ENCODE data around the gene ST7L.

Gene ST7L

GRCh38 chr1:112513112-112513870 lies 105.7 kb downstream of the ST7L start:
- TF ChIP-seq CTCF (IDR thresholded peaks at IDR 0.05; ENCODE audit: low read depth, low read length, missing control alignments): no peak
- in situ Hi-C loops (cut with HindIII; ENCODE audit: low pct_ligation_motif_present, low sequenced_read_pairs): no loop called here

GRCh38 chr1:112511897-112512296 lies 107.0 kb downstream of the ST7L start:
- in situ Hi-C loops (cut with HindIII; ENCODE audit: low pct_ligation_motif_present, low sequenced_read_pairs): no loop called here
- H3K36me3 ChIP-seq (replicated peaks): no peaks in the 10 kb centered on the region
- no peak overlapping the region for H3K4me3 ChIP-seq (ENCODE audit: low read depth, low read length)
- DNase-seq: no peak
- no peaks in the 10 kb centered on the region for H3K27me3 ChIP-seq (replicated peaks)
- no peak overlapping the region for H3K27ac ChIP-seq
- TF ChIP-seq CTCF (IDR thresholded peaks at IDR 0.05; ENCODE audit: low read depth, low read length, missing control alignments): no peak

More at GRCh38 chr1:112513112-112513870, 105.7 kb downstream of the ST7L start:
- no peaks in the 10 kb centered on the region for H3K36me3 ChIP-seq (replicated peaks)
- H3K4me3 ChIP-seq (ENCODE audit: low read depth, low read length): no peak overlapping the region
- no peak overlapping the region for H3K27ac ChIP-seq
- H3K27me3 ChIP-seq (replicated peaks): no peaks in the 10 kb centered on the region
- peak; percentile 73 for DNase-seq

GRCh38 chr1:112510340-112510739 lies 108.6 kb downstream of the ST7L start:
- Histone ChIP-seq H3K4me3 (ENCODE audit: low read depth, low read length) (no peak overlapping the region), H3K27ac (no peak overlapping the region), H3K27me3 (replicated peaks) (no peaks in the 10 kb centered on the region), H3K36me3 (replicated peaks) (no peaks in the 10 kb centered on the region)
- TF ChIP-seq CTCF (IDR thresholded peaks at IDR 0.05; ENCODE audit: low read depth, low read length, missing control alignments): no peak
- in situ Hi-C loops (cut with HindIII; ENCODE audit: low pct_ligation_motif_present, low sequenced_read_pairs): no loop called here
- no peak for DNase-seq

GRCh38 chr1:112509660-112510178 lies 109.2 kb downstream of the ST7L start:
- DNase-seq: no peak
- Histone ChIP-seq H3K27me3 (replicated peaks) (no peaks in the 10 kb centered on the region), H3K4me3 (ENCODE audit: low read depth, low read length) (no peak overlapping the region)

GRCh38 chr1:112509005-112509659 lies 109.8 kb downstream of the ST7L start:
- no peak for DNase-seq
- Histone ChIP-seq H3K36me3 (replicated peaks) (no peaks in the 10 kb centered on the region), H3K27ac (no peak overlapping the region), H3K4me3 (ENCODE audit: low read depth, low read length) (peak overlapping the region; percentile 43), H3K27me3 (replicated peaks) (no peaks in the 10 kb centered on the region)
- no peak for TF ChIP-seq CTCF (IDR thresholded peaks at IDR 0.05; ENCODE audit: low read depth, low read length, missing control alignments)
- in situ Hi-C loops (cut with HindIII; ENCODE audit: low pct_ligation_motif_present, low sequenced_read_pairs): no loop called here

More at GRCh38 chr1:112509660-112510178, 109.2 kb downstream of the ST7L start:
- in situ Hi-C loops (cut with HindIII; ENCODE audit: low pct_ligation_motif_present, low sequenced_read_pairs): no loop called here
- TF ChIP-seq CTCF (IDR thresholded peaks at IDR 0.05; ENCODE audit: low read depth, low read length, missing control alignments): no peak
- H3K27ac ChIP-seq: no peak overlapping the region
- H3K36me3 ChIP-seq (replicated peaks): no peaks in the 10 kb centered on the region
